ENCODE data around the gene B4GALT7.
"Not testable (repeated sequence)": the region's sequence is repeated elsewhere in the genome, so short reads cannot be mapped to it uniquely, and the experiment has no call there.

B4GALT7 gene

DNA sequence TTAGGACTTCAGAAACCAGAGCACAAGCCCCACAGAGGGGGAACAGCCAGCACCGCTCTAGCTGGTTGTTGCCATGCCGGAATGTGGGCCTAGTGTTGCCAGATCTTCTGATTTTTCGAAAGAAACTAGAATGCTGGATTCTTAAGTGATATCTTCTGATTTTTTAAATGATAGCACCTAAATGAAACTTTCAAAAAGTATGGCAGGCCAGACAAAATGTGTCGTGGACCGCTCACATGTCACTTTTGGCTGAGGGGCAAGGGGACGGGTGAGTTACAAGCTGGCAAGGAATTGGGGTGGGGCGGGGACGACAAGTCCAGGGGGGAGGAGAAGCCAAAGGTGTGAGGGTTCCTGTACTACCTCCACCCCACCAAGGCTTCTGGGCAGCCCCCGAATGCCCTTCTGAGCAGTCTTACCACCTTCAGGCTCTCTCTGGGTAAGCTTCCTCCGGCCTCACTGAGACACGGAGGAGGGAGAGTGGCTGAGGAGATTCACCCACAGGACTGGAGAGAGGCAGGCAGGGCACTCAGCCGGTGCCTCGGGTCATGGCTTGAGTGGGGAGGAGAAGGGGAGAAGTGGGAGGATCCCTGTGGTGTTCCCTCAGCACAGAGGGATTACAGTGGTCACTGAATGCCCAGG is 10.3 kb downstream of the B4GALT7 start:
- DNase-seq: no peak

DNA sequence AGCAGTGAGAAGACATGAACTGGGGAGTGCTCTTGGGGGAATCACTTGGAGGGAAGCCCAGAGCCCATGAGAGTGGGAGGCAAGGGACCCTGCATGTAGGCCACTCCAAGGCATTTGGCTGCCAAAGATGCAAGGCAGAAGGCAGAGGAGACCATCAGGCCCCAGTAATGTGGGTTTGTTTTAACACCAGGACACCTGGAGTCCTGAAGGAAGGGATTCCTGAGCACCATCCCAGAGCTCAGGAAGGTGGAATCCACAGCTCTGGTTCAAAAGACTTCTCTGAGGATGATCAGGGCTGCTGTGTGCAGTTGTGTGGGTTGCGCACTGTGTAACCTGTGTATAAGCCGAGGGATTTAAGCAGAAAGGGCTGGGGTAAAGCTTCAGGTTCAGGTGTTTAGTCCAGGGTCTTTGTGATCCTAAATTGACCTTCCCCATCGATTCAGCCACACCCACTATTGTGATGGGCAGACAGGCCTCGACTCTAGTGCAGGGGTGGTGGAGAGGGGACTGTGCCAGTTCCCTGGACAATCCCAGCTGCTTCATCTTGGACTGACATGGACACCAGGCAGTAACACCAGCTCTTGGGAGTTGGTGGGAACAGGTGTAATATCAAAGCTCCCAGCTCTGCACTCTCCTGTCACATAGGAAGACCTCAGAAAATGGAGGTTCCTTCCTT is 11.0 kb downstream of the B4GALT7 start:
- DNase-seq: no peak

DNA sequence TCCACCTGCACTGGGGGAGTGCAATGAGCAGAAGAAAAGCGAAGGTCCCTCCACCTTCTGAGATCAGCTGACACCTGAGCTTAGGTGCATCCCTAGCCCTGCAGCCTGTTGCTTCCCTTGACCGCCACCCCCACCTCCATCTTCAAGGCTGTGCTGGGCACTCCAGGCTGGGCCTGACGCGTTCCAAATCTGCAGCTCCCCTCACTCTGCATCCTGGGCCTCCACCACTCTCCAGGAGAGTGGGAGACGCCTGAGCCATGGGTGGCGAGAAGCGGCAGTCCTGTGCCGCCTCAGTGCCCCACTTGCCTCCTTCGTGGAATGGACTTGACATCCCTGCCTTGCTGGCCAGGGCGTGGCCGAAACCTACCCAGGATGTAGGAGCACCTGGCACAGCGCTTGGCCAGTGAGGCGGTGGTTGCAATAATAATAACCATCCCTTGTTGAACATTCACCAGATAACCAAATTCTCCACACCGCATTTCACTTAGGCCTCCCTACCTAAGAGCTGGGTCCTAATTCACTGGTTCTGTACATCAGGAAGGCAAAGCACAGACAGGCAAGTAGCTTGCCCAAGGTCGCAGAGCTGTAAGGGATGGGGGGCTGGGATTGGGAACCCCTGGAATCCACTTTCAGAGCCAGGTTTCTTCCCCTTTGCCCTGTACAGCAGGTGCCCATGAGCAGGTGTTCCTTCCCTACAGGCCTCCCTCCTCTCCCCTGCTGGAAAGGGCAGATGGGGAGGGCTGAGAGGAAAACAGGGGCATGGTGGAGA is 11.7 kb downstream of the B4GALT7 start:
- no peak for DNase-seq

- no peak for DNase-seq
Observed at GRCh38 chr5:177612215-177612673, 12.3 kb downstream of the B4GALT7 start.

- DNase-seq: no peak
Observed at GRCh38 chr5:177620560-177620959, 20.6 kb downstream of the B4GALT7 start.

GRCh38 chr5:177624172-177624571 is 24.2 kb downstream of the B4GALT7 start:
- not testable (repeated sequence) for DNase-seq

DNA sequence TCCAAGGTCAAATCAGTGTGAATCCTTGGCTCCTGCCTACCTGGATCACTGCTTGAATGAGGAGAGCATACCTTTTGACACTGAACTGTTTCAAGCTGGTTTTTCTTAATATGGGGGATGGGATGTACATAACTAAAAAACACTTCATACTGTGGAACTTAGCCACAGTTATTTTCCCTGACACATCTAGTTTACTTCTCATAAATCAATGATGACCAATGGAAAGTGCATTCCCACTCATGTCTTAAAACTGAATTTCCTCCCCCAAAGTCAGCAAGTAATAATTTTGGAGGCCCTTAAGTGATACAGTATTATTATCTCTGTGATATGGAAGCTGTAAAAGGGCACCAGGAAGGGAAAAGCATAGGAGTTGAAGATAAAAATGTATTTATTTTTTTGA is 30.3 kb downstream of the B4GALT7 start:
- not testable (repeated sequence) for DNase-seq

- DNase-seq: not testable (repeated sequence)
Observed at GRCh38 chr5:177634912-177635311, 35.0 kb downstream of the B4GALT7 start.

DNA sequence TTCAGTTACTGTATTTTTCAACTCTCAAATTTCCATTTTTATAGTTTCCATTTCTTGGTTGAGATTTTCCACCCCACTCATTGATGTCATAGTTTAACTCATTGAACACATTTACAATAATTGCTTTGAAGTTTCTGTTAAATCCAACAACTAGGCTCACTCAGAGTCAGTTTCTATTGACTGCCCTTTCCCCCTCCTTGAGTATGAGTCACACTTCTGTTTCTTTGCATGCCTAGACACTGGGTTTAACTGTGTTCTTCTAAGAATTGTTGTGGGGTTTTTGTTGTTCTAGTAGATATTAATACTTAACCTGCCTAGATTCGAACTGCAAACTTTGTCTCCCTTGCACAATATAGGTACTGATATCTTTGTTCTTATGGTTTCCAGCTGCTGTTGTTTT is 45.5 kb downstream of the B4GALT7 start:
- DNase-seq: not testable (repeated sequence)

DNA sequence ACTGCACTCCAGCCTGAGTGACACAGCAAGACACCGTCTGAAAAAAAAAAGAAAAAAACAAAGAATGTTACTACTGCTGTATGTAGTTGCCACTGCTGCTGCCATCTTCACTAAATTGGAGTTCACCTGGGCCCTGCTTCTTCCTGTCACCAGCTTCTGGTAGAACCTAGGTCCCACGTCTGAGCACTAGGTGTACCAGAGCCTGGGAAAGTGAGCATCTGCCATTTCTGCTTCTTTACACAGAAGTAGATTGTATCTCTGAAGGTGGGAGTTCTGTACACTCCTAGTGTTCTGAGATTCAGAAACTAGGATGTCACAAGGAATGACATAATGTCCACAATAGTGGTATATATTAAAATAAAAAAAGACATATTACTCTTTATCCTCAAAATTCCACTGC is 51.3 kb downstream of the B4GALT7 start:
- not testable (repeated sequence) for DNase-seq

- DNase-seq: not testable (repeated sequence)
Observed at GRCh38 chr5:177657846-177658245, 57.9 kb downstream of the B4GALT7 start.

GRCh38 chr5:177658542-177658941 is 58.6 kb downstream of the B4GALT7 start:
- not testable (repeated sequence) for DNase-seq

Measured in CD4-positive, alpha-beta T cell treated with Interleukin-10 for 1 hour (primary cell).